ENCODE measurements around the gene NME5.

GRCh38 chr5:138095100-138095907, 43.9 kb downstream of the NME5 start:
- TF ChIP-seq CTCF (conservative IDR thresholded peaks at IDR 0.05 in 1 of 2, IDR thresholded peaks at IDR 0.05 in 1 of 2; ENCODE audit: low read depth in 1 of 2, low read length in 2 of 2) (no peak), EZH2 (IDR thresholded peaks at IDR 0.05; ENCODE audit: low read length, missing control alignments) (no peak)
